Measurements from ENCODE around the gene FAHD1.
"Not testable (repeated sequence)": the region's sequence is repeated elsewhere in the genome, so short reads cannot be mapped to it uniquely, and the experiment has no call there.

FAHD1 gene

GRCh38 chr16:1790261-1790610, 36.8 kb upstream of the FAHD1 start:
- no peak for DNase-seq

GRCh38 chr16:1790611-1791255, 36.3 kb upstream of the FAHD1 start:
- no peak for DNase-seq

- DNase-seq = no peak
Observed at GRCh38 chr16:1791256-1791942, 35.6 kb upstream of the FAHD1 start.

GRCh38 chr16:1791943-1792812, 34.8 kb upstream of the FAHD1 start:
- DNase-seq = no peak

- no peak for DNase-seq
Observed at GRCh38 chr16:1792836-1793577, 34.0 kb upstream of the FAHD1 start.

GRCh38 chr16:1793578-1794220, 33.3 kb upstream of the FAHD1 start, which contains the start of gene IGFALS:
TSS of gene IGFALS (minus strand) at chr16:1793705. CDS start at chr16:1793652, 53 bp downstream.
- no peak for DNase-seq

- DNase-seq = no peak
Observed at GRCh38 chr16:1794221-1794871, 32.7 kb upstream of the FAHD1 start.

- DNase-seq = no peak
Observed at GRCh38 chr16:1794908-1795666, 31.9 kb upstream of the FAHD1 start.

- DNase-seq = not testable (repeated sequence)
Observed at GRCh38 chr16:1799263-1799662, 27.7 kb upstream of the FAHD1 start.

- DNase-seq = no peak
Observed at GRCh38 chr16:1800701-1801100, 26.3 kb upstream of the FAHD1 start.

- DNase-seq = no peak
Observed at GRCh38 chr16:1807626-1808025, 19.4 kb upstream of the FAHD1 start.

GRCh38 chr16:1808691-1809090, 18.3 kb upstream of the FAHD1 start:
- no peak for DNase-seq

- no peak for DNase-seq
Observed at GRCh38 chr16:1809281-1809801, 17.7 kb upstream of the FAHD1 start.

- DNase-seq = no peak
Observed at GRCh38 chr16:1810106-1810505, 16.9 kb upstream of the FAHD1 start.

GRCh38 chr16:1810536-1810935, 16.5 kb upstream of the FAHD1 start:
- DNase-seq = no peak

- peak; percentile 70 to 83 for DNase-seq
Observed at GRCh38 chr16:1812732-1813163, 14.3 kb upstream of the FAHD1 start.

GRCh38 chr16:1815461-1815860, 11.5 kb upstream of the FAHD1 start:
- DNase-seq = no peak

- DNase-seq = no peak
Observed at GRCh38 chr16:1816396-1817275, 10.4 kb upstream of the FAHD1 start.

GRCh38 chr16:1817276-1817589, 9.8 kb upstream of the FAHD1 start:
- no peak for DNase-seq

- DNase-seq = no peak
Observed at GRCh38 chr16:1817716-1818115, 9.3 kb upstream of the FAHD1 start.

Data from NCI-H524 (cell line).